Activated T-cell treated with anti-CD3 and anti-CD28 coated beads, Interleukin-2, amount 50 U/mL, for 4 hours (primary cell): Measurements from ENCODE around the gene RNF222. TPM values are rescaled to one million over a fixed set of nuclear protein-coding genes. Genes with fewer than 3 reads are reported as not detected.
"Not testable (repeated sequence)": the region's sequence is repeated elsewhere in the genome, so short reads cannot be mapped to it uniquely, and the experiment has no call there.

Source experiments
- ATAC-seq, 2 donors: fragments of 200-7000 bp; cut with Tn5 transposase; one replicate each; pipeline ENCODE4 v1.10.0; 2021
- DNase-seq: peaks from one replicate; pipeline ENCODE4 v3.0.0-alpha.2; 2020
- H3K27me3 Mint-ChIP-seq: one replicate; pipeline ENCODE4 v1.8.0; 2021; ENCODE audit warnings: low read depth, mixed read lengths
- H3K36me3 Mint-ChIP-seq: one replicate; pipeline ENCODE4 v1.8.0; 2022; ENCODE audit warnings: mixed read lengths; ENCODE audit not compliant: insufficient read depth
- H3K4me1 Mint-ChIP-seq: one replicate; pipeline ENCODE4 v1.8.0; 2021; ENCODE audit warnings: low read depth, mixed read lengths
- H3K4me3 Mint-ChIP-seq: one replicate; pipeline ENCODE4 v1.8.0; 2021; ENCODE audit warnings: mild to moderate bottlenecking, moderate library complexity, mixed read lengths
- H3K9me3 Mint-ChIP-seq: one replicate; pipeline ENCODE4 v1.8.0; 2021; ENCODE audit warnings: mixed read lengths
- total RNA-seq, 3 donors: library from RNA; stranded (reverse); gene quantifications; one replicate each; pipeline ENCODE4 v1.2.1, GENCODE V29; 2021

RNF222 gene
- total RNA-seq, 3 donors from 2014 or later: 0.11 to 0.13 TPM; not detected in 1

DNA sequence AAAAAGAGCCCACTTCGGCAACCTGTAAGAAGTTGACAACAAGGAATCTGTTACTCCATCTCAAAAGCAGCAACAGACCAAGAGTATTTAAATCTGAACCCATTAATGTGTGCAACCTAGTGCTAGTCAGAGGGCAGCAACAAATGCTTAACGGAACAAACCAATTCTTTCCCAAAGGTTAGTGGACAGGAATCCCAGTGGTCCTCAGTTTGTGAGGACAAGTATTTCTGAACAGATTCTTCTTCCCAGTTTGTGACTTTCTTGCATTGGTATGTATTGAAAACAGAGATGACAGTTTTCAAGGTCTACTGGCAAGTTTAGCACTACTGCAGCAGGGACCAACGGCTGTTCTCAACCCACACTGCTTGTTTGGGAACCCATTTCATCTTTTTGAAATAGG lies 17.6 kb downstream of the RNF222 start:
- Mint-ChIP-seq H3K36me3 (peaks cover 61% of the 10 kb centered on the region), H3K4me1 (peaks cover 71% of the 10 kb centered on the region), H3K27me3 (no peaks in the 10 kb centered on the region), H3K9me3 (no peaks in the 10 kb centered on the region), H3K4me3 (peak overlapping the region; percentile 100)
- DNase-seq: no peak
- ATAC-seq: no peak

DNA sequence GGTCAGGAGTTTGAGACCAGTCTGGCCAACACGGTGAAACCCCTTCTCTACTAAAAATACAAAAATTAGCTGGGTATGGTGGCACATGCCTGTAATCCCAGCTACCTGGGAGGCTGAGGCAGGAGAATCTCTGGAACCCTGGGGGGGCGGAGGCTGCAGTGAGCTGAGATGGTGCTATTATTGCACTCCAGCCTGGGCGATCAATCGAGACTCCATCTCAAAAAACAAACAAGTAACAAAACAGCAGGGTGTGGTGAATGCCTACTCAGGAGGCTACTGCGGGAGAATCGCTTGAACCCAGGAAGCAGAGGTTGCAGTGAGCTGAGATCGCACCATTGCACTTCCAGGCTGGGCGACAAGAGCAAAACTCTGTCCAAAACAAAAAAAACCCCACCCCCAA lies 19.5 kb downstream of the RNF222 start:
- Mint-ChIP-seq H3K4me1 (peaks cover 62% of the 10 kb centered on the region), H3K4me3 (peak overlapping the region; percentile 31), H3K36me3 (peaks cover 61% of the 10 kb centered on the region)
- H3K27me3 Mint-ChIP-seq, ATAC-seq, DNase-seq, H3K9me3 Mint-ChIP-seq: not testable (repeated sequence)

GRCh38 chr17:8377422-8377821 lies 20.2 kb downstream of the RNF222 start:
- Mint-ChIP-seq H3K27me3 (no peaks in the 10 kb centered on the region), H3K4me3 (peak overlapping the region; percentile 85), H3K9me3 (no peaks in the 10 kb centered on the region), H3K36me3 (peaks cover 55% of the 10 kb centered on the region), H3K4me1 (peaks cover 62% of the 10 kb centered on the region)
- ATAC-seq (no peak), DNase-seq (no peak)

GRCh38 chr17:8376271-8377067 lies 21.2 kb downstream of the RNF222 start, which contains the start of gene KRABD2:
TSS of gene KRABD2 (minus strand) at chr17:8376704.
- DNase-seq: peak; percentile 85
- Mint-ChIP-seq H3K4me3 (peak within 1 kb of the TSS; percentile 85), H3K27me3 (no peaks in the 10 kb centered on the region), H3K4me1 (peaks cover 58% of the 10 kb centered on the region), H3K36me3 (peaks cover 47% of the 10 kb centered on the region), H3K9me3 (no peaks in the 10 kb centered on the region)
- peak; percentile 98 for ATAC-seq

GRCh38 chr17:8375738-8376259 lies 21.8 kb downstream of the RNF222 start:
- Mint-ChIP-seq H3K36me3 (peaks cover 40% of the 10 kb centered on the region), H3K27me3 (no peaks in the 10 kb centered on the region), H3K4me3 (peak overlapping the region; percentile 85), H3K9me3 (no peaks in the 10 kb centered on the region), H3K4me1 (peaks cover 52% of the 10 kb centered on the region)
- peak; percentile 3 to 6 for ATAC-seq
- DNase-seq: no peak

DNA sequence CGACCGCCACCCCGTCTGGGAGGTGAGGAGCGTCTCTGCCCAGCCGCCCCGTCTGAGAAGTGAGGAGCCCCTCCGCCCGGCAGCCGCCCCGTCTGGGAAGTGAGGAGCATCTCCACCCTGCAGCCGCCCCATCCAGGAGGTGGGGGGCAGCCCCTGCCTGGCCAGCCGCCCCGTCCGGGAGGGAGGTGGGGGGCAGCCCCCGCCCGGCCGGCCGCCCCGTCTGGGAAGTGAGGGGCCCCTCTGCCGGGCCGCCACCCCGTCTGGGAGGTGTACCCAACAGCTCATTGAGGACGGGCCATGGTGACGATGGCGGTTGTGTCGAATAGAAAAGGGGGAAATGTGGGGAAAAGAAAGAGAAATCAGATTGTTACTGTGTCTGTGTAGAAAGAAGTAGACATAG lies 23.8 kb downstream of the RNF222 start:
- H3K4me3 Mint-ChIP-seq, DNase-seq, ATAC-seq, H3K27me3 Mint-ChIP-seq, H3K9me3 Mint-ChIP-seq: not testable (repeated sequence)
- Mint-ChIP-seq H3K4me1 (peaks cover 38% of the 10 kb centered on the region), H3K36me3 (peaks cover 28% of the 10 kb centered on the region)

- ATAC-seq (no peak), DNase-seq (no peak)
- H3K4me3 Mint-ChIP-seq: no peak overlapping the region
- no peaks in the 10 kb centered on the region for H3K27me3 Mint-ChIP-seq
- H3K9me3 Mint-ChIP-seq: no peaks in the 10 kb centered on the region
- peaks cover 25% of the 10 kb centered on the region for H3K4me1 Mint-ChIP-seq
- peaks cover 18% of the 10 kb centered on the region for H3K36me3 Mint-ChIP-seq
Observed at GRCh38 chr17:8372422-8372821, 25.2 kb downstream of the RNF222 start.

DNA sequence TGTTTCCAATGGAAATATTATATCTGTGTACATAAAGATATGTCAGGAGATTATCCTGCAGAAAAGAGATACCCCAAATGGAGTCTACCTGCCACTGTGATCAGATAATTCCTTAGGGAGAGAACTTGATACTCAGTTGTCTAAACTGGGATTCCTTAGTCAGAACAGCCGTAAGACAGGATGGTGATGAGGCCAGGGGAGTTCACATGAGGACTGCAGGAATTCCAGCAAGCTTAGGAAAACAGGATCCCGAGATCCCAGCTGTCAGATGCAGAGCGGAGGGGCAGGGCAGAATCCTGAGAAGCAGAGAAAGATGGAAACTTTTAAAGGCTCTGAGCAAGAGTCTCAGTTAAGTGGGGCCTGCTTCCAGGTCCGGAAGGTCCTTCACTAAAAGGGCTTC lies 25.8 kb downstream of the RNF222 start:
- Mint-ChIP-seq H3K4me1 (peaks cover 19% of the 10 kb centered on the region), H3K9me3 (no peaks in the 10 kb centered on the region), H3K27me3 (no peaks in the 10 kb centered on the region), H3K4me3 (no peak overlapping the region), H3K36me3 (peaks cover 14% of the 10 kb centered on the region)
- ATAC-seq (no peak), DNase-seq (no peak)

- Mint-ChIP-seq H3K4me3 (no peak overlapping the region), H3K9me3 (no peaks in the 10 kb centered on the region), H3K4me1 (peaks cover 4% of the 10 kb centered on the region), H3K27me3 (no peaks in the 10 kb centered on the region), H3K36me3 (peaks cover 4% of the 10 kb centered on the region)
- DNase-seq (no peak), ATAC-seq (no peak)
Observed at GRCh38 chr17:8369944-8370343, 27.7 kb downstream of the RNF222 start.

DNA sequence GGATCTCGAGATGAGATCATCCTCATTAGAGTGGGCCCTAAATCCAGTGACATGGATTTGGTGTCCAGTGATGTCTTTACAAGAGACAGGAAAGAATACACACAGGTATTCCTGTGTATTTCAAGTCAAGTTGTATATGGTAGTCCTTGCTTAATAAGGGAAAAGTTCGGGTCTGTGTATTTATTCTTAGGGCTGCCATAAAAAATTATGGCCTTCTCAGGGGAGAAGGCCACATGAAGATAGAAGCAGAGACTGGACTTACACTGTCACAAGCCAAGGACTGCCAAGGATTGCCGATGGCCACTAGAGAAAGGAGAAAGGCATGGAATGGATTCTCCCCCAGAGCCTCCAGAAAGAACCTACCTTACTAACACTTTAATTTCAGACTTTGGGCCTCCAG lies 29.4 kb downstream of the RNF222 start:
- no peak for ATAC-seq
- Mint-ChIP-seq H3K27me3 (no peaks in the 10 kb centered on the region), H3K36me3 (peaks cover 4% of the 10 kb centered on the region), H3K4me3 (no peak overlapping the region), H3K9me3 (no peaks in the 10 kb centered on the region), H3K4me1 (peaks cover 4% of the 10 kb centered on the region)
- DNase-seq: no peak

- no peaks in the 10 kb centered on the region for H3K27me3 Mint-ChIP-seq
- H3K36me3 Mint-ChIP-seq: peaks cover 4% of the 10 kb centered on the region
- DNase-seq: no peak
- H3K4me1 Mint-ChIP-seq: peaks cover 4% of the 10 kb centered on the region
- H3K9me3 Mint-ChIP-seq: no peaks in the 10 kb centered on the region
- no peak overlapping the region for H3K4me3 Mint-ChIP-seq
- no peak for ATAC-seq
Observed at GRCh38 chr17:8366231-8366630, 31.4 kb downstream of the RNF222 start.

GRCh38 chr17:8365143-8365542 lies 32.5 kb downstream of the RNF222 start:
- H3K36me3 Mint-ChIP-seq: peaks cover 3% of the 10 kb centered on the region

DNA sequence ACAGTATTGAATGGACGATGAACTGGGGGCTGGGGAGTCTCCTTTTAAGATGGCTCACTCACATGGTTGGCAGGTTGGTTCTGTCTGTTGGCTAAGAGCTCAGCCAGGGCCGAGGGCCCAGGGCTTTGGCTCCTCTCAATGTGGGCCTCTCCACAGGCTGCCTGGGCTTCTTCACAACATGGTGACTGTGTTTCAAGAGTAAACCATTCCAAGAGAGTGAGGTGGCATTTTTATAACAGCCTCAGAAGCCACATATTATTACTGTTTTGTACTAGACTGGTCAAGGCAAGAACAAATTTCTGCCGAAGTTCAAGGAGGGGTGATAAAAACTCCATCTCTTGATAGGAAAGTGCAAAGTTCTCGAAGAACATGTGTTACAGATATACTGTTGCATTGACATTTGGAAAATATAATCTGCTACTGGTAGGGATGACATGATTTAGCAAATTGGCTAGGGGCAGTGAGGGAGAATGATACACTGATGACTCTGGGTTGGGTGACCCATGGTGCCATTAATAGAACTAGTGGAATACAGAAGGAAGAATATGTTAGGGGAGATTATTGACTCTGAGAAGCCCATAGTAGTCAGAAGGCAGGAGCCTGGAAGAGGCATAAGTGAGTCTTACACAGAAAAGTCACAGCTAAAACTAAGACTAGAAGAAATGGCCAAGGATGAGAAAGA lies 34.8 kb downstream of the RNF222 start:
- H3K9me3 Mint-ChIP-seq: no peaks in the 10 kb centered on the region
- peaks cover 10% of the 10 kb centered on the region for H3K4me1 Mint-ChIP-seq
- ATAC-seq: no peak
- no peak overlapping the region for H3K4me3 Mint-ChIP-seq
- DNase-seq: no peak
- H3K27me3 Mint-ChIP-seq: no peaks in the 10 kb centered on the region
- H3K36me3 Mint-ChIP-seq: no peaks in the 10 kb centered on the region

More at GRCh38 chr17:8365143-8365542, 32.5 kb downstream of the RNF222 start:
- Mint-ChIP-seq H3K4me1 (peaks cover 5% of the 10 kb centered on the region), H3K4me3 (no peak overlapping the region), H3K27me3 (no peaks in the 10 kb centered on the region), H3K9me3 (no peaks in the 10 kb centered on the region)
- DNase-seq: no peak
- no peak for ATAC-seq

- DNase-seq (no peak), ATAC-seq (no peak)
- Mint-ChIP-seq H3K36me3 (no peaks in the 10 kb centered on the region), H3K4me3 (no peak overlapping the region), H3K4me1 (peaks cover 10% of the 10 kb centered on the region), H3K9me3 (no peaks in the 10 kb centered on the region), H3K27me3 (no peaks in the 10 kb centered on the region)
Observed at GRCh38 chr17:8360751-8361150, 36.9 kb downstream of the RNF222 start.

DNA sequence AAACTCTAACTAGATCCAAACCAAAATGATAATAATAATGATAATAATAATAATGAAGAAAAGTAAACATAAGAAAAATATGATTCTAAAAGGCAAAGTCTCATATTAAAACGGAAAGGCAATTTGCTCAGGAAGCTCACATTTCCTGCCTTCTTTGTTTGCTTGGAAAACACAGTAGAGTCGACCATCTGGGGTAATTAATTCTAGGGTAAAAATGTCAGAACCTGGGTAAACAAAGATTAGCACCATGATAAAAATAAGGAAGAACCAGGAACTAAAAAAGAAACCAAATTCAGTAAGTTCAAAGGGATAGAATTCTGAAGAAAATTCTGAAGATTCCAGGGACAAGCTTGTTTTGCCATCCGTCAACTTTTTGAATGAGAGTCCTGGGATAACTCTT lies 37.4 kb downstream of the RNF222 start:
- no peaks in the 10 kb centered on the region for H3K36me3 Mint-ChIP-seq
- no peak for ATAC-seq
- H3K9me3 Mint-ChIP-seq: no peaks in the 10 kb centered on the region
- H3K27me3 Mint-ChIP-seq: no peaks in the 10 kb centered on the region
- H3K4me3 Mint-ChIP-seq: no peak overlapping the region
- peaks cover 10% of the 10 kb centered on the region for H3K4me1 Mint-ChIP-seq
- DNase-seq: no peak
